Activated CD8-positive, alpha-beta memory T cell treated with anti-CD3 and anti-CD28 coated beads, Interleukin-2, amount 50 U/mL, for 1 hour (primary cell): ENCODE measurements around the gene UBE2G1.
A peak's percentile ranks its signal among the peaks of the same experiment; 100 is the strongest.
"Not testable (repeated sequence)": the region's sequence is repeated elsewhere in the genome, so short reads cannot be mapped to it uniquely, and the experiment has no call there.

Source experiments
- DNase-seq: peaks from one replicate; pipeline ENCODE4 v3.0.0-alpha.2; 2020; ENCODE audit errors: extremely low read depth

The UBE2G1 gene

DNA sequence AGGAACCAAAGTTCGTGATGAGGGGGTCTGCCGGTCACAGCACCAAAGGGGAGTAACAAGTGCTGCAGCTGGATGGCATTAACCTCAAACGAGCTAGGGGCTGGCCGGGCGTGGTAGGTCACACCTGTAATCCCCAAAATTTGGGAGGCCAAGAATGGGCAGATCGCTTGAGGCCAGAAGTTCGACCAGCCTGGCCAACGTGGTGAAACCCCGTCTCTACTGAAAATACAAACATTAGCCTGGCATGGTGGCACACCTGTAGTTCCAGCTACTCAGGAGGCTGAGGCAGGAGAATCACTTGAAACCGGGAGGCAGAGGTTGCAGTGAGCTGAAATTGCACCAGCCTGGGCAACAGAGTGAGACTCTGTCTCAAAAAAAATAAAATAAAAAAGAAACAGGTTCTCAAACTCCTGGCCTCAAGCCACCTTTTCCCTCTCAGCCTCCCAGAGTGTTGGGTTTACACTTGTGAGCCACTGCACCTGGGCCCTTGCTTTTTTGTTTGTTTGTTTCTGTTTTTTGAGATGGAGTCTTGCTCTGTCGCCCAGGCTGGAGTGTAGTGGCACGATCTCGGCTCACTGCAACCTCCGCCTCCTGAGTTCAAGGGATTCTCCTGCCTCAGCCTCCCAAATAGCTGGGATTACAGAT lies 9.4 kb upstream of the UBE2G1 start:
- DNase-seq = not testable (repeated sequence)

DNA sequence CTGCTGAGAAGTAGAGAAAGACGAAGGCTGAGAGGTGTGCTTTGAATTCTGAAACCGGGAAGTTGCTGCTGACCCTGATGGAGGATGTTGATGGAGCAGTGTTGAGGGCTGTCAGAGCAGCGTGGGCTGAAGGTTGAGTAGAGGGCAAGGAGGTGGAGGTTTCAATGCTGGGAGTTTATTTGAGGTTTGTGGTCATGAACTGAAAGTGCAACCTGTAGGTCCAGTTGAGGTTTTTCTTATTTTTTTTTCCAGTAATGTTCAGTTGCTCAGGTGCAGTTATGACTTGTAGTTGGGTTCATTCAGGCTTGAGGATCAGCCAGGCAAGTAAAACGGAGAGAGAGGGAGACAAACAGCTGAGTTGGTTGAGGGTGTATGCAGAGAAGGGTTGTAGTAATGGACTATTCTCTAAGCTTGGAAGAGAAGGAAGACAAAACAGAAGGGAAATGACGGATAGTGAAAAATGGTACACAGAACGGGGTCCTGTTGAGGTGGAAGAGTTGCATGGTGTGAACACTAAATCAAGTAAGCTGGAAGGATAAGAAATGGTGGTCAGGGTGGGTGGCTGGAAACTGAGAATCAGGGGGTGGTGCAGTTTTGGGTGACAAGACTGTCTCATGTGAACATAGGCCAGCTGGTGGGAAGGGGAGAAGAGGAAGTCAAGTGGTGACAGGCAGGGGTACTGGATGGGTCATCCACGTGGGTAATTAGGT lies 8.7 kb upstream of the UBE2G1 start:
- DNase-seq = no peak

DNA sequence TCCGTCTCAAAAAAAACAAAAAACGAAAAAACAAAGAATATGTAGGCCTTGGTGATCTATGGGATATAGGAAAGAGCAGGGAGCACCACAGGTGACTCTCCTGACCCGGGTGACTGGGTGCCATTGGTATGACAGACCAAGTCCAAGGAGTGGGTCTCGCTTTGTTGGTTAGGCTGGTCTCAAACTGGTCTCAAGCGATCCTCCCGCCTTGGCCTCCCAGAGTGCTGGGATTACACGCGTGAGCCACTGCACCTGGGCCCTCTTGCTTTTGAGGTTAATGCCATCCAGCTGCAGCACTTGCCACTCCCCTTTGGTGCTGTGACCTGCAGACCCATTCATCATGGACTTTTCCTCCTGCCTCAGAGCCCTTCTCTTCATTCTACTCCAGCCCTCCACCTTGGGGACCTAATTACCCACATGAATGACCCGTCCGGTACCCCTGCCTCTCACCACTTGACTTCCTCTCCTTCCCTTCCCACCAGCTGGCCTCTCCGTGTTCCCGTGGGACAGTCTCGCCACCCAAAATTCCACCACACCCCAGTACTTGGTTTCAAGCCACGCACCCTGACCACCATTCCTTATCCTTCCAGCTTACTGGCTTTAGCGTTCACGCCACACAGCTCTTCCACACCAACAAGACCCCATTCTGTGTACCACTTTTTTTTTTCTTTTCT lies 3.2 kb upstream of the UBE2G1 start:
- no peak for DNase-seq

DNA sequence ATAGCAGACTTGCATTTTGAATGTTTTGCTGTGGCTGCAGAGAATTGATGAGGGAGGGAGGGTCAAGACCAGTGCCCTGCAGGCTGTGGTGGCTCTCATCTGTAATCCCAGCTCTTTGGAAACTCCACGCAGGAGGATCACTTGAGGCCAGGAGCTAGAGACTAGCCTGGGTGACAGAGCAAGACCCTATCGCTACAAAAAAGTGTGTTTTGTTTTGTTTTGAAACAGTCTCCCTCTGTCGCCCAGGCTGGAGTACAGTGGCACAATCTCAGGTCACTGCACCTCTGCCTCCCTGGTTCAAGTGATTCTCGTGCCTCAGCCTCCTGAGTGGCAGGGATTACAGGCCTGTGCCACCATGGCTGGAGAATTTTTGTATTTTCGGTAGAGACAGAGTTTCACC lies 1.9 kb upstream of the UBE2G1 start:
- no peak for DNase-seq

DNA sequence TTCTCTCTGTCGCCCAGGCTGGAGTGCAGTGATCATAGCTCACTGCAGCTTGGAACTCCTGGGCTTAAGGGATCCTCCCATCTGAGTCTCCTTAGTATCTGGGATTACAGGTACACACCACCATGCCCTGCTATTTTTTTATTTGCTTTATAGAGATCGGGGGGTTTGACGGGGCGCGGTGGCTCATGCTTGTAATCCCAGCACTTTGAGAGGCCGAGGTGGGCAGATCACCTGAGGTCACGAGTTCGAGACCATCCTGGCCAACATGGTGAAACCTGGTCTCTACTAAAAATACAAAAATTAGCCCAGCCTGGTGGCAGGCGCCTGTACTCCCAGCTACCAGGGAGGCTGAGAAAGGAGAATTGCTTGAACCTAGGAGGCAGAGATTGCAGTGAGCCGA lies 702 bp upstream of the UBE2G1 start:
- not testable (repeated sequence) for DNase-seq

- no peak for DNase-seq
Measured at GRCh38 chr17:4365628-4366326, 698 bp downstream of the UBE2G1 start.

- DNase-seq = peak; percentile 81
Measured at GRCh38 chr17:4365103-4365627, 1.3 kb downstream of the UBE2G1 start.

DNA sequence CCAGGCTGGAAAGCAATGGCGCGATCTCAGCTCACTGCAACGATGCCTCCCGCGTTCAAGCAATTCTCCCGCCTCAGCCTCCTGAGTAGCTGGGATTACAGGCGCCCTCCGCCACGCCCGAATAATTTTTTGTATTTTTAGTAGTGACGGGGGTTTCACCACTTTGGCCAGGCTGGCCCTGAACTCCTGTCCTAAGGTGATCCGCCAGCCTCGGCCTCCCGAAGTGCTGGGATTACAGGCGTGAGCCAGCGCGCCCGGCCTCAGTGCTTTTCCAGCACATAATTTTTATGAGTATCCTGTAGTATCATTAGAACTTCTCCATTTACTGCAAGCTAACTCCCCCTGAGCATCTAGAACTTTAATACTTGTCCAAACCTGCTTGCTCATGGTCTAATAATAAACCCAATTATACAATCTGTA lies 1.8 kb downstream of the UBE2G1 start:
- no peak for DNase-seq

- no peak for DNase-seq
Measured at GRCh38 chr17:4362141-4362540, 4.3 kb downstream of the UBE2G1 start.

DNA sequence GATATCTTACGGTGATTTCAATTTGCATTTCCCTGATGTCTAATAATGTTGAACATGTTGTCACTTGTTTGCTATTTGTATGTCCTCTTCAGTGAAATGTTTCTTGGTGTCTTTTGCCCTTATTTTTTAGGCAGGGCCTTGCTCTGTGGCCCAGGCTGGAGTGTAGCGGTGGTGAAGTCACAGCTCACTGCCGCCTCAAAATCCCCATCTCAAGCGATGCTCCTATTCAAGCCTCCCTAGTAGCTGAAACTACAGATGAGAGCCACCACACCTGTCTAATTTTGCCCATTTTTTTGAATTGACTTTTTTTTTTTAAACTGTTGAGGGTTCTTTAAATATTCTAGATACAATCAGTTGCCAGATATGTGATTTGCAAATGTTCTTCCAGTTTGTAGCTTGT lies 8.3 kb downstream of the UBE2G1 start:
- no peak for DNase-seq

DNA sequence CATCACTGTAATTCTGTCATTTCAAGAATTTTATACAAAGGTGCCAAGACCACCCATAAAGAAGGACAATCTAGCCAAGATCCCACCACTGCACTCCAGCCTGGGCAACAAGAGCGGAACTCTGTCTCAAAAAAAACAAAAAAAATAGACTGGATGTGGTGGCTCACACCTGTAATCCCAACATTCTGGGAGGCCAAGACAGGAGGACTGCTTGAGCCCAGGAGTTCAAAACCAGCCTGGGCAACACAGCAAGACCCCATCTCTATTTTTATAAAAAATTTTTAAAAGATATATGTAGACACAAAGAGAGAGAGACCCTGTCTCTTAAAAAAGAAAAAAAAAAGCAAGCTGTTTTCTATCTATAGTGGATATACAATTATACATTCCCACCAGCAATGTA lies 8.8 kb downstream of the UBE2G1 start:
- no peak for DNase-seq

DNA sequence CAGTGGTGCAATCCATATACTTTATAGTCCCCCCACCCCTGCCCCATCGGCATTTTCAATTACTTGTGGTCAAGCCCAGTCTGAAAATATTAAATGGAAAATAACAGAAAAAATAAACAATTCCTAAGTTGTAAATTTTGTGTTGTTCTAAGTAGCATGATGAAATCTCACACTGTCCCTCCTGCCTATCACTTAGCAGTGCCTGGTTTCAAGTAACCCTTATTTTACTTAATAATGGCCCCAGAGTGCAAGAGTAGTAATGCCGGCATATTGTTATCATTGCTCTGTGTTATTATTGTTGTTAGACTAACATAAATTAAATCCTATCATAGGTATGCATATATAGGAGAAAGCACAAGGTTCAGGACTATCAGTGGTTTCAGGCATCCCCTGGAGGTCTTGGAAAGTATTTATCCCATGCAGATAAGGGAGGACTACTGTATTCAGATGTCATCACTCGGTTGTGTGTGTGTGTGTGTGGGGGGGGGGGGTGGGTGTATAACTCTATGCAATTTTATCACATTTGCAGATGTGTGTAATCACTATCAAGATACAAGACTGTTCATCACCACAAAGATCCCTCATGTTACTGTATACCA lies 9.3 kb downstream of the UBE2G1 start:
- no peak for DNase-seq

GRCh38 chr17:4354862-4355514 lies 11.5 kb downstream of the UBE2G1 start:
- no peak for DNase-seq

DNA sequence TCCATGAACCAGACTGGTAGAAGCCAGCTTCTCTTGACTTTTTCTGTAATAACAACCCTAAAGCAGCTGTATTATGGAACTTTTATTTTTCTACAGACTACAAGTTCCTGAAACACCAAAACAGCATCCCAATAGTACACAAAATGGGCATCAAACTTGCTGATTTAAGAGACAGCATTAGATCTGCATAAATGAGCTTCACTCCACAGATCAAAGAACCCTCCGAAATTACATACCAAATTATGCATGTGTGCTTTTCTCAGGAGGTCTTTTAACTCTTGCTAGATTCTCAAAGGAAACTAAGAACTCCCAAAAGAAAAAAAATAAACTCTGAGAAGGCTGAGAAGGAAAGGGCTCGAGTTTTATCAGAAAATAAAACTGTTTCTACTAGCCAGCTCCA lies 12.3 kb downstream of the UBE2G1 start:
- DNase-seq = no peak

DNA sequence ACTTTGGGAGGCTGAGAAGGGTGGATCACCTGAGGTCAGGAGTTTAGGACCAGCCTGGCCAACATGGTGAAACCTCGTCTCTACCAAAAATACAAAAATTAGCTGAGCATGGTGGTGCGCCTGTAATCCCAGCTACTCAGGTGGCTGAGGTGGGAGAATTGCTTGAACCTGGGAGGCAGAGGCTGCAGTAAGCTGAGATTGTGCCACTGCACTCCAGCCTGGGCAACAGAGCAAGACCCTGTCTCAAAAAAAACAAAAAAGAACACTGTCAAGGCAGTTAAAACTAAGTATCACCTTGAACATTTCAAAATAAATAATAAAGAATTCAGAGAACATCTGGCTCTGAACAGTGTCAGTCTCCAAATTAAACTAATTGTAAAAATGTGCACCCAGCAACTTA lies 16.3 kb downstream of the UBE2G1 start:
- not testable (repeated sequence) for DNase-seq

DNA sequence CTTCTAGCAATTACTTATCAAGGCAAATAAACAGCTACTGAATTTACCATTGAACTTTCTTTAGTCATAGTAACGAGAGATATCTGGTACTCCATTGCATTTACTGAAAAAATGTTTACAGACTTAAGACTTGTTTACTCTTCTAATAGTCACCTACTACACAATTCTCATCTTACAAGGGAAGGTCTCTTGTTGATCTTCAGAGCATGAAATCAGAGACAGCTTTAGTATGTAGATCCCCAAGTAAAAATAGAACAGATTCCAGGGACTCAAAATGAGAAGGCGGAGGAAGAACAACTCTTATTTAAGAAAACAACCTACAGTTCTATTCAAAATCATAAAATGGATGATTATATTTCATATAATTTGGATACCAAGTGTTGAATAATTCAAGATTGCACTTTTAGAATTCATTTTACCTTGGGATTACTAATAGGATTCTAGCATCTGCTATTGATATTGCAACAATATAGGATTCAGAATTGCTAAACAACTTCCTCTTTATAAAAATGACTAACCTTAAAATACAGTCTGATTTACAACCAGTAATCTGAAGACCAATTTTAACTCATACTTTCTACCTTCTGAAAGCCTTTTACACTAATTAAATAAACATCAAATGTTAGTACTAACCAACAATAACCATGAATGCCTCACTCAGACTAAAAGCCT lies 20.8 kb downstream of the UBE2G1 start:
- DNase-seq = no peak

DNA sequence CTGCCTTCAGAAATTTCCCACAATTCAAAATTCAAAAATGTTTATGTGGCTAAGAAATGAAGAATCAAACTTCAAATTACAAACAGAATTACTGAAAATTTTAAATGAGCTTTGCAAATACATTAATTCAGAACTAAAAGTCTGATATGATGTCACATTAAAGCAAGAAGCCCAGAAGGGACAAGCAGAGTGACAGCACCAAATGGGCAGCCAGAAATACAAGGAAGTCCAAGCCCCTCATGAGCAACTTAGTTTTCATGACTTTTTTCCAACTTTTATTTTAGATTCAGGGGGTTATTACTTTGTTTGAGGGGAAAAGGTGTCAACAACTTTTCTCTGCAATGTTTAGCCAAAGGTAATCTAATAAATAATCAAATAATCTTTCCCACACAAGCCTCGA lies 21.5 kb downstream of the UBE2G1 start:
- DNase-seq = no peak

- no peak for DNase-seq
Measured at GRCh38 chr17:4342535-4342934, 23.9 kb downstream of the UBE2G1 start.

DNA sequence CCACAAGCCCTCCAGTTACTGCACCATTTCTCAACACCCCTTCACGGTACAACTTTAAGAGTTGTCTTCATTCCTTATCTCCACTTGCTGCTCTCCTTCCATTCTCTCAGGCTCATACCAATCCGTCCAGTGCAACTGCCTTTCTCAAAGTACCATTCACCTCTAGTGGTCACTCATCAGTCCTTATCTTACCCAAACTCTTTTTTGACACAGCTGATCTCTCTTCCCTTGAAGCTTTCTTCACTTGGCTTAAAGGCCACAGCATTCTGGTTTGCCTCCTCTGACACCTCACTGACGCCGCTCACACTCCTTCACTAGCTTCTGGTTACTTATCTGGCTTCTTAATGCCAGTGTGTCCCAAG lies 24.9 kb downstream of the UBE2G1 start:
- no peak for DNase-seq

DNA sequence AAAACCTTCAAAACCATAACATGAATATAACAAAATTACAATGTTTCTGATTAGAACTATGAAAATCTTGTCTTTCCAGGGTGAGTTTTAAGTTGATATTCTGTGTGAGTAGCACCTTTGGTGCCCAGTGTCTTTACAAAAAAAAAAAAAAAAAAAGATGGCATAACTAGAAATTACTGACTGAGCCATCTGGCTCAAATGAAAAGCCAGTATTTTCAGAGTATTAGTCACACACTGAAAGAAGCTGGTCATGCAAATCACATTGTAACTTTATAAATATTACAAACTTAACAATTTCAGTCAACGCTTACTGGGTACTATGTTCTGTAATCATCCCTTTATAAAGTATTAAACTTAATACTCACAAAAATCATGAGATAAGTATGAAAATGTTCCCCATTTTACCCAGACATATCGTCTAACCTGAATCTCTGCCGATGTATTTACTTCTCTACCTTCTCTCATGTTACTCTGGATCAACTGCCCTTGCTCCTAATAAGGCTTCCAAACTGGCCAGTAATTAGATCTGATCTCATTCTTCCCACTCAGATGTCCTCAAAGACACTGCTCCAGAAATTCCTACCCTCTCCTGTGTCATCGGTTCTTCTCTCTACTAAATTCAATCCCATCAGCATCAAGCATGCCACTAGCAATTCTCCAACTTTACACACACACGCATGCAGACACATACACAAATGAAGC lies 25.4 kb downstream of the UBE2G1 start:
- no peak for DNase-seq
